ENCODE data around the gene REM2. TPM values are rescaled to one million over a fixed set of nuclear protein-coding genes. Genes with fewer than 3 reads are reported as not detected.

Gene REM2
- total and polyA plus RNA-seq, 2 of the 4 experiments (the other 2 are of a cell fraction), result under 0.01 to 0.07 TPM

DNA sequence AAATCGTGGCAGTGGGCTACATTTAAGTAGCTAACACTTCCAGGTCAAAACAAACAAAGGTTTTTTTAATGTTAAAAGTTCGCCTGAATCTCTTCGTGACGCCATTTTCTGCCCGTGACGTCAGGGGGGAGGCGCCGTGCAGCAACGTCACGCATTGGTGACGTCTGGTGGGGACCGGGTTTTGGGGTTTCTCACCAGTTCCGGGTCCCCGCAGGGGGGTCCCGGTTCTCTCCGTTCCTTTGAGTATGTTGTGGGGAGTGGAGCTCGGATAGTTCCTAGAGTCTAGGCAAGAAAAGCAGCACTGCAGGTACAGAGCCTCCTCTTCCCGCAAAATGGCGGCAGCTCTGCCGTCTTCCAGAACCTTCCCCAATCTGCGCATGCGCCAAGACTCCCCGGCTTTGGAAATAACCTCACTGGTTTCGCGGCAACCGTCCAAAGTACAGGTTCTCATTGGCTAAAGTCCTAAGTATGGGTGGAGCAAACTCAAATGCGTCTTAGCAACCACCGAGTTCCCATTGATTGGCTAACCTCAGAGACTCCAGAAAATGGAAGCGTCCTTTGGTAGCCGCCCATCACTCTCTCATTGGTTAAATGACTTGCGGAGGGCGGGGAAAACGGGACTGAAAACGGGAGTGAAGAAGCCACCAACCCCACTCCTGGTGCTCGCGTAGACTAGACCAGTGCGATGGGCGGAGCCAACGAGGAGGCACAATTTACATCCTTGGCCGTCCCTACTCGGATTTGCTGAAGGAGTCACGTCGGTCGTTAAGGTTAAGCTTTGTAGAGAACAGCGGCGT is 36.0 kb downstream of the REM2 start, which contains the start of gene RBM23 (continued):
- 0 out of 2 replicates have a peak, but pooled peaks have one; percentile 23 for TF ChIP-seq FOS (IDR thresholded peaks at IDR 0.05; ENCODE audit: low read depth, low read length)
- TF ChIP-seq MAFK (IDR thresholded peaks at IDR 0.05; ENCODE audit: low read depth, low read length), result no peak
- 0 out of 2 replicates have a peak, but pooled peaks have one; percentile 29 for TF ChIP-seq BHLHE40 (IDR thresholded peaks at IDR 0.05; ENCODE audit: low read depth, low read length)

DNA sequence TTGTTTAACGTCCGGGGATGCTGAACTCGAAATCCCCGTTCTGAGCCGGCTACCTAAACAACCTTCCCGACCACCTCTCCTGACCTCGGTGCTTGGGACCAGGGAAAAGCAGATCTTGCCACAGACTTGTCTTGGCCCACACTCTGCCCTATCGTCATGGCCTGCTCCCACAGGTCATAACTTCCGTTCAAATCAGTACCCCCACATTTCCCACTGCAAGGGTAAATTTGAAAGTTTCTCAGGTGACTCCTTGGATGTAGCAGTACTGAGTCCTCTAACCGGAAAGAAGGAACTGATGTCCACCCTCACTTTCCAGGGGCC is 36.5 kb downstream of the REM2 start:
- peak overlapping the region; percentile 63 for H3K4me2 ChIP-seq (ENCODE audit: low read depth, low read length)
- no peak overlapping the region for H2BK15ac ChIP-seq (ENCODE audit: low read depth, low read length)
- H3K9me3 ChIP-seq (ENCODE audit: control insufficient read depth, insufficient read depth, low read length), result no peaks in the 10 kb centered on the region
- ChIA-PET POLR2A (ENCODE audit: unreplicated experiment) (no interaction called here), CTCF (interaction anchor here (1.5 to 1.9 kb wide), 2 partner anchors 8 to 10 kb away, joined by 5 to 8 read pairs; partner anchors contain the start of gene PRMT5)
- H3K4me1 ChIP-seq (ENCODE audit: control insufficient read depth, insufficient read depth, low read length), result peaks cover 9% of the 10 kb centered on the region
- peak overlapping the region; percentile 6 for H2BK5ac ChIP-seq (ENCODE audit: low read depth, low read length, poor library complexity, severe bottlenecking)
- H4K5ac ChIP-seq (ENCODE audit: low read depth, low read length), result peak overlapping the region; percentile 34
- in situ Hi-C loops (cut with MboI; ENCODE audit: low sequenced_read_pairs) (no loop called here), intact Hi-C loops (cut with micrococcal nuclease) (loop anchor here (5.0 kb wide), 1 partner anchor 82 kb away; the partner anchor contains the start of gene MMP14), dilution Hi-C loops (cut with HindIII; ENCODE audit: low sequenced_read_pairs, unreplicated experiment) (no loop called here)
- peak overlapping the region; percentile 27 for H3K4me3 ChIP-seq (ENCODE audit: insufficient read depth, low read depth, low read length)
- no TSS peak for BruUV-seq (replicated peaks)
- DNase-seq (no peak), ATAC-seq (ENCODE audit: low read depth) (peak; percentile 4)
- H2BK20ac ChIP-seq (ENCODE audit: low read depth, low read length), result no peak overlapping the region
- H2AK5ac ChIP-seq (ENCODE audit: low read depth, low read length), result peak overlapping the region; percentile 64
- H3K79me1 ChIP-seq (ENCODE audit: low read depth in 1 of 2, low read length in 2 of 2), result peaks cover 15 to 55% of the 10 kb centered on the region in 2 experiments
- H3K9ac ChIP-seq (ENCODE audit: low read depth, low read length), result peak overlapping the region; percentile 23
- peaks cover 8% of the 10 kb centered on the region for H3K9me1 ChIP-seq (ENCODE audit: insufficient read depth, low read length)
- no peak overlapping the region for H2BK120ac ChIP-seq (ENCODE audit: low read depth, low read length)
- peak overlapping the region; percentile 18 for H2AK9ac ChIP-seq (replicated peaks; ENCODE audit: low read depth, low read length, poor library complexity)
- peak overlapping the region; percentile 74 for H3K14ac ChIP-seq (replicated peaks; ENCODE audit: low read depth, low read length)
- no peaks in the 10 kb centered on the region for H4K20me1 ChIP-seq (ENCODE audit: insufficient read depth, low read length)
- H4K8ac ChIP-seq (ENCODE audit: low read depth in 2 of 2, low read length in 2 of 2), result peak overlapping the region; percentile 27 to 84
- peak overlapping the region; percentile 44 for H3K4ac ChIP-seq (ENCODE audit: low read depth, low read length)
- 11% methylated on average over 3 of the region's 10 CpGs; no CpG with 5 or more reads in 1 of the 2 experiments for WGBS, 2 experiments (ENCODE audit: extremely low coverage in 2 of 2, insufficient read length in 1 of 2)
- 0 out of 2 replicates have a peak overlapping the region, but pooled peaks have one; percentile 15 for H3K23ac ChIP-seq (ENCODE audit: low read depth, low read length)
- H3K56ac ChIP-seq (ENCODE audit: extremely low read depth, insufficient read depth, low read length), result no peak overlapping the region; the same call in 1 of the 2 replicates
- H4K91ac ChIP-seq (ENCODE audit: insufficient read depth, low read depth, low read length), result no peak overlapping the region
- no peaks in the 10 kb centered on the region for H3K27me3 ChIP-seq (ENCODE audit: control insufficient read depth, insufficient read depth, low read length)
- TF ChIP-seq NFE2L2 (IDR thresholded peaks at IDR 0.05; ENCODE audit: low read depth, low read length) (no peak), CEBPB (IDR thresholded peaks at IDR 0.05; ENCODE audit: low read depth, low read length) (no peak), POLR2A (IDR thresholded peaks at IDR 0.05; ENCODE audit: low read depth, low read length) (no peak)
- TF ChIP-seq, protein P1, sequence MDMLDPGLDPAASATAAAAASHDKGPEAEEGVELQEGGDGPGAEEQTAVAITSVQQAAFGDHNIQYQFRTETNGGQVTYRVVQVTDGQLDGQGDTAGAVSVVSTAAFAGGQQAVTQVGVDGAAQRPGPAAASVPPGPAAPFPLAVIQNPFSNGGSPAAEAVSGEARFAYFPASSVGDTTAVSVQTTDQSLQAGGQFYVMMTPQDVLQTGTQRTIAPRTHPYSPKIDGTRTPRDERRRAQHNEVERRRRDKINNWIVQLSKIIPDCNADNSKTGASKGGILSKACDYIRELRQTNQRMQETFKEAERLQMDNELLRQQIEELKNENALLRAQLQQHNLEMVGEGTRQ (IDR thresholded peaks at IDR 0.05; ENCODE audit: low read depth, low read length), result no peak
- TF ChIP-seq, protein P2, sequence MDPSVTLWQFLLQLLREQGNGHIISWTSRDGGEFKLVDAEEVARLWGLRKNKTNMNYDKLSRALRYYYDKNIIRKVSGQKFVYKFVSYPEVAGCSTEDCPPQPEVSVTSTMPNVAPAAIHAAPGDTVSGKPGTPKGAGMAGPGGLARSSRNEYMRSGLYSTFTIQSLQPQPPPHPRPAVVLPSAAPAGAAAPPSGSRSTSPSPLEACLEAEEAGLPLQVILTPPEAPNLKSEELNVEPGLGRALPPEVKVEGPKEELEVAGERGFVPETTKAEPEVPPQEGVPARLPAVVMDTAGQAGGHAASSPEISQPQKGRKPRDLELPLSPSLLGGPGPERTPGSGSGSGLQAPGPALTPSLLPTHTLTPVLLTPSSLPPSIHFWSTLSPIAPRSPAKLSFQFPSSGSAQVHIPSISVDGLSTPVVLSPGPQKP (IDR thresholded peaks at IDR 0.05; ENCODE audit: borderline replicate concordance, low read depth, low read length), result no peak
- peak overlapping the region; percentile 87 for H2AFZ ChIP-seq (replicated peaks; ENCODE audit: low read length, poor library complexity)
- H3K27ac ChIP-seq (ENCODE audit: insufficient read depth, low read length), result peak overlapping the region; percentile 15
- H3K18ac ChIP-seq (ENCODE audit: low read depth, low read length), result no peak overlapping the region
- H3K36me3 ChIP-seq (ENCODE audit: control insufficient read depth, insufficient read depth, low read length), result peaks cover 26% of the 10 kb centered on the region
